ENCODE data around the gene TMEM198. TPM values are rescaled to one million over a fixed set of nuclear protein-coding genes. Genes with fewer than 3 reads are reported as not detected.

The TMEM198 gene
- total and polyA plus RNA-seq, 2 donors (not counting 3 experiments of a cell fraction or from before 2014, with no cell fraction given) = not detected

DNA sequence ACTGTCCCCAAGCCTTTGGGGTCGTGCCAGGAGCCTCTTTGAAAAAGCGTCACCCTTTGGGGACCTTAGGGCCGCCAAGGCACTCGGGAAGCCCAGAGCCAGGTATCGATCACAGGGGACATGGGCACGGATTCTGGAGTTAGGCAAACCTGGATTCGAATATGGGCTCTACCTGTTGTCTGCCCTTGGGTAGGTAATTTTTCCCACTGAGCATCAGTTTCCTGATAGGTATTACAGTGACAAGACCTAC is 9.3 kb downstream of the TMEM198 start:
- peaks cover 19 to 20% of the 10 kb centered on the region in 2 experiments for H3K27me3 ChIP-seq (ENCODE audit: control insufficient read depth in 2 of 2, insufficient read depth in 2 of 2, low read length in 2 of 2)
- H3K27ac ChIP-seq (ENCODE audit: insufficient read depth, low read depth, low read length) = no peak overlapping the region
- H2AFZ ChIP-seq (ENCODE audit: low read depth, low read length) = no peak overlapping the region
- H4K20me1 ChIP-seq (replicated peaks; ENCODE audit: control insufficient read depth, extremely low read depth, insufficient read depth, low read length) = no peaks in the 10 kb centered on the region
- no peaks in the 10 kb centered on the region for H3K9me3 ChIP-seq (replicated peaks; ENCODE audit: control insufficient read depth, insufficient read depth, low read length)
- no peak overlapping the region for H3K4me2 ChIP-seq (ENCODE audit: insufficient read depth, low read length)
- no TSS peak for BruUV-seq (replicated peaks)
- DNase-seq (ENCODE audit: low read depth, low spot score) (no peak), FAIRE-seq (no peak)
- no peaks in the 10 kb centered on the region for H3K36me3 ChIP-seq (ENCODE audit: control insufficient read depth in 2 of 2, extremely low read depth in 1 of 2, insufficient read depth in 2 of 2, low read length in 2 of 2)
- TF ChIP-seq, protein P1, sequence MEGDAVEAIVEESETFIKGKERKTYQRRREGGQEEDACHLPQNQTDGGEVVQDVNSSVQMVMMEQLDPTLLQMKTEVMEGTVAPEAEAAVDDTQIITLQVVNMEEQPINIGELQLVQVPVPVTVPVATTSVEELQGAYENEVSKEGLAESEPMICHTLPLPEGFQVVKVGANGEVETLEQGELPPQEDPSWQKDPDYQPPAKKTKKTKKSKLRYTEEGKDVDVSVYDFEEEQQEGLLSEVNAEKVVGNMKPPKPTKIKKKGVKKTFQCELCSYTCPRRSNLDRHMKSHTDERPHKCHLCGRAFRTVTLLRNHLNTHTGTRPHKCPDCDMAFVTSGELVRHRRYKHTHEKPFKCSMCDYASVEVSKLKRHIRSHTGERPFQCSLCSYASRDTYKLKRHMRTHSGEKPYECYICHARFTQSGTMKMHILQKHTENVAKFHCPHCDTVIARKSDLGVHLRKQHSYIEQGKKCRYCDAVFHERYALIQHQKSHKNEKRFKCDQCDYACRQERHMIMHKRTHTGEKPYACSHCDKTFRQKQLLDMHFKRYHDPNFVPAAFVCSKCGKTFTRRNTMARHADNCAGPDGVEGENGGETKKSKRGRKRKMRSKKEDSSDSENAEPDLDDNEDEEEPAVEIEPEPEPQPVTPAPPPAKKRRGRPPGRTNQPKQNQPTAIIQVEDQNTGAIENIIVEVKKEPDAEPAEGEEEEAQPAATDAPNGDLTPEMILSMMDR (IDR thresholded peaks at IDR 0.05; ENCODE audit: extremely low read depth in 1 of 2, insufficient read depth in 1 of 2, low read depth in 1 of 2, low read length in 2 of 2) = no peak
- no peak for TF ChIP-seq EZH2 (IDR thresholded peaks at IDR 0.05; ENCODE audit: borderline replicate concordance, low read depth, low read length, severe bottlenecking)
- TF ChIP-seq FOS (IDR thresholded peaks at IDR 0.05; ENCODE audit: borderline replicate concordance, insufficient read depth, low read length) = no peak
- no peak for TF ChIP-seq GATA2 (IDR thresholded peaks at IDR 0.05; ENCODE audit: insufficient read depth, insufficient read length, low read depth, low read length)
- TF ChIP-seq, protein P2, sequence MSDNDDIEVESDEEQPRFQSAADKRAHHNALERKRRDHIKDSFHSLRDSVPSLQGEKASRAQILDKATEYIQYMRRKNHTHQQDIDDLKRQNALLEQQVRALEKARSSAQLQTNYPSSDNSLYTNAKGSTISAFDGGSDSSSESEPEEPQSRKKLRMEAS (IDR thresholded peaks at IDR 0.05; ENCODE audit: insufficient read depth, insufficient read length) = no peak
- TF ChIP-seq POLR2AphosphoS5 (IDR thresholded peaks at IDR 0.05; ENCODE audit: insufficient read depth, low read depth, low read length) = no peak
- no peak for TF ChIP-seq POLR2A (IDR thresholded peaks at IDR 0.05; ENCODE audit: low read depth, low read length)
- TF ChIP-seq JUN (IDR thresholded peaks at IDR 0.05; ENCODE audit: borderline replicate concordance, insufficient read depth, insufficient read length, low read depth) = no peak
- no peak for TF ChIP-seq MYC (IDR thresholded peaks at IDR 0.05; ENCODE audit: low read depth, low read length)
- CTCF ChIA-PET = interaction anchor here (0.9 to 1.4 kb wide), 6 partner anchors 8 to 57 kb away, joined by 3 to 9 read pairs (median 4); partner anchors contain the start of gene OBSL1
- intact Hi-C loops (cut with micrococcal nuclease) (no loop called here), dilution Hi-C loops (cut with MboI; ENCODE audit: extremely low pct_ligation_motif_present, low sequenced_read_pairs) (no loop called here)
- no peak overlapping the region for H3K9ac ChIP-seq (replicated peaks; ENCODE audit: extremely low read depth, insufficient read depth, low read length)
- H3K9me1 ChIP-seq (replicated peaks; ENCODE audit: control insufficient read depth, extremely low read depth, insufficient read depth, low read length) = no peaks in the 10 kb centered on the region
- POLR2A ChIA-PET = no interaction called here
- no peaks in the 10 kb centered on the region for H3K79me2 ChIP-seq (ENCODE audit: control insufficient read depth, insufficient read depth, low read length)
- H3K4me3 ChIP-seq (replicated peaks in 1 of 3; ENCODE audit: insufficient read depth in 1 of 3, low read depth in 1 of 3, low read length in 3 of 3) = no peak overlapping the region
- H3K4me1 ChIP-seq (ENCODE audit: control insufficient read depth, extremely low read depth, insufficient read depth, low read length) = no peaks in the 10 kb centered on the region
